GM10266 (cell line): ENCODE results near the gene NCKAP5L.
"Not testable (repeated sequence)": the region's sequence is repeated elsewhere in the genome, so short reads cannot be mapped to it uniquely, and the experiment has no call there.

Experiments
- DNase-seq: peaks from one replicate; pipeline ENCODE4 v3.0.0; 2012; ENCODE audit errors: extremely low spot score
- CTCF ChIP-seq: IDR thresholded peaks from 2 replicates; pipeline ENCODE4 v1.5.1; 2012; ENCODE audit warnings: mild to moderate bottlenecking, low read depth; ENCODE audit not compliant: control insufficient read depth, insufficient read depth; ENCODE audit errors: missing control alignments

Gene NCKAP5L

DNA sequence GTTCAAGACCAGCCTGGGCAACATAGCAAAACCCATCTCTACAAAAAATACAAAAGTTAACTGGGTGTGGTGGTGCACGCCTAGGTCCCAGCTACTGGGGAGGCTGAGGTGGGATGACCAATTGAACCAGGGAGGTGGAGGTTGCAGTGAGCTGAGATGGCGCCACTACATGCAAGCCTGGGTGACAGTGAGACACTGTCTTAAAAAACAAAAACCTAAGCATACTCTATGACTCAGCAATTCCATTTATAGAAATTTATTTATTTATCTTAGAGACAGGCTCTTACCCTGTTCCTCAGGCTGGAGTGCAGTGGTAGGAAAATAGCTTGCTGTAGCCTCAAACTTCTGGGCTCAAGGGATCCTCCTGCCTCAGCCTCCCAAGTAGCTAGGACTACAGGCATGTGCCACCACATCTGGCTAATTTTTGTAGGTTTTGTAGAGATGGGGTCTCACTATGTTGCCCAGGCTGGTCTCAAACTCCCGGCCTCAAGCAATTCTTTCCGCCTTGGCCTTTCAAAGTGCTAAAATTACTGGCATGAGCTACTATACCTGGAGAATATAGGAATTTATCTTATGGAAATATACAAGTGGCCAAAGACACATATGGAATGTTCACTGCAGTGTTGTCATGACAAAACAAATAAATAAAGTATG is 43.3 kb downstream of the NCKAP5L start:
- DNase-seq: no peak
- TF ChIP-seq CTCF: no peak

DNA sequence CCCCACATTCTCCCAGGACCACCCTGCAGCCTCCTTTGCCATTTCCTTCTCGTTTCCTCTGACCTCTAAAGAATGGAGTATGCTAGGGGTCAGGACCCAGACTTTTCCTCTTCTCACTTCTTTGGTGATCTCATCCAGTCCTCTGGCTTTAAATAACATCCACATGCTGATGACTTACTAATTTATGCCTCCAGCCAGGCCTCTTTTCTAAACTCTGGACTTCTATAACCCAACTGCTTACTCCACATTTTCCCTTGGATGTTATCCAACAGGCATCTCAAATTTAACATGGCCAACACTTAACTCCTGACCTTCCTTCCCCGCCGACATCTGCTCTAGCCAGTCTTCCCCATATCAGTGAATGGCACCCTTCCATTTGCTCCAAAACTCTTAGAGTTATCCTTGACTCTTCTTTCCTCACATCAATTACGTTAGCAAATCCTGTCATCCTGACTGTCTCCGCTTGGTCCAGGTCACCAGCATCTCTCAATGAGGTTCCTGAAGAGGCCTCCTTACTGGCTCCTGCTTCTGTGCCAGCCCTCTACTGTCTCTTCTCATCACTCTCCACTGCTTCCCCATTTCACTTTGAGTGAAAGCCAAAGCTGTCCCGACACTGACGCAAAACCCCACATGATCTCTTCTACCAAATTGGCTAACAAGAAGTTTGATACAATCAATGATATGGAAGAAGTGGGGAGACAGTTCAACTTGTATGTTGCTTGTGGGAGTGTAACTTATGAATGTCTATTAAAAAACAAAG is 44.1 kb downstream of the NCKAP5L start:
- no peak for DNase-seq

DNA sequence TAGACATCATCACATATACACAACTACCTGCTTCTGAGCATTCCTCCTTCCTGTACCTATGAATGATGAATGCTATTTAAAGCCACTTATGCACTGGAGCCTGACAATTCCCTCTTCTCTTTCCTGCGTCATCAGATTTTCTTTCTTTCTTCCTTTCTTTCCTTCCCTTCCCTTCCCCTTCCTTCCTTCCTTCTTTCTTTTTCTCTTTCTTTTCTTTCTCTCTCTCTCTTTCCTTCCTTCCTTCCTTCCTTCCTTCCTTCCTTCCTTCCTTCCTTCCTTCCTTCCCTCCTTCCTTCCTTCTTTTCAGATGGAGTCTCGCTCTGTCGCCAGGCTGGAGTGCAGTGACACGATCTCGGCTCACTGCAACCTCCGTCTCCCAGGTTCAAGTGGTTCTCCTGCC is 47.3 kb downstream of the NCKAP5L start:
- not testable (repeated sequence) for DNase-seq

More for the DNA sequence above, 44.1 kb downstream of the NCKAP5L start:
- no peak for TF ChIP-seq CTCF

DNA sequence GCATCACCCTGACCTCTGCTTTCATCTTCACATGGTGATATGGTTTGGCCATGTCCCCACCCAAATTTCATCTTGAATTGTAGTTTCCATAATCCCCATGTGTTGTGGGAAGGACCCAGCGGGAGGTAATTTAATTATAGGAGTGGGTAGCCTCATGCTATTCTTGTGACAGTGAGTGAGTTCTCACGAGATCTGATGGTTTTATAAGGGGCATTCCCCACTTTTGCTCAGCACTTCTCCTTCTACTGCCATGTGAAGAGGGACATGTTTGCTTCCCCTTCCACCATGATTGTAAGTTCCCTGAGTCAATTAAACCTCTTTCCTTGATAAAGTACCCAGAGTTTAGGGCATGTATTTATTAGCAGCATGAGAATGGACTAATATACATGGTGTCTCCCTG is 48.6 kb downstream of the NCKAP5L start:
- TF ChIP-seq CTCF: no peak
- DNase-seq: no peak

GRCh38 chr12:49777800-49778748 is 50.1 kb downstream of the NCKAP5L start:
- peak; percentile 86 for TF ChIP-seq CTCF
- DNase-seq: peak; percentile 77

DNA sequence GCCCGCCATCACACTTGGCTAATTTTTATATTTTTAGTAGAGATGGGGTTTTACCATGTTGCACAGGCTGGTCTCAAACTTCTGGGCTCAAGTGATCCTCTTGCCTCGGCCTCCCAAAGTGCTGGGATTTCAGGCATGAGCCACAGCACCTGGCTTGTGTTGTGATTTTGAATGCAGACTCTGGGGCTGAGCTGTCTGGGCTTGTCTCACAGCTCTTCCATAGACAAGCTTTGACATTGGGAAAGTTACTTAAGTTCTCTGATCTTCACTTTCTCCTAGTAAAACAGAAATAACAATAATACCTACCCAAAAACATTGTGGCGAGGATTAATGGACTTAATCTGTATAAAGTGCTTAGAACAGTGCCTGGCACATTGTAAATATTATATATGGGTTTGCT is 50.9 kb downstream of the NCKAP5L start:
- no peak for TF ChIP-seq CTCF
- DNase-seq: no peak

- TF ChIP-seq CTCF: no peak
Observed at GRCh38 chr12:49776858-49777257, 51.4 kb downstream of the NCKAP5L start.

More at GRCh38 chr12:49776858-49777257, 51.4 kb downstream of the NCKAP5L start:
- peak; percentile 18 for DNase-seq
